GM18870 (cell line): Measurements from ENCODE around the gene KCTD7.
"Not testable (repeated sequence)": the region's sequence is repeated elsewhere in the genome, so short reads cannot be mapped to it uniquely, and the experiment has no call there.

Source experiments
- ATAC-seq: cut with Tn5 transposase; IDR thresholded peaks from one replicate; pipeline ENCODE4 v1.9.1; 2021; ENCODE audit warnings: moderate library complexity; ENCODE audit not compliant: unreplicated experiment

KCTD7 gene

DNA sequence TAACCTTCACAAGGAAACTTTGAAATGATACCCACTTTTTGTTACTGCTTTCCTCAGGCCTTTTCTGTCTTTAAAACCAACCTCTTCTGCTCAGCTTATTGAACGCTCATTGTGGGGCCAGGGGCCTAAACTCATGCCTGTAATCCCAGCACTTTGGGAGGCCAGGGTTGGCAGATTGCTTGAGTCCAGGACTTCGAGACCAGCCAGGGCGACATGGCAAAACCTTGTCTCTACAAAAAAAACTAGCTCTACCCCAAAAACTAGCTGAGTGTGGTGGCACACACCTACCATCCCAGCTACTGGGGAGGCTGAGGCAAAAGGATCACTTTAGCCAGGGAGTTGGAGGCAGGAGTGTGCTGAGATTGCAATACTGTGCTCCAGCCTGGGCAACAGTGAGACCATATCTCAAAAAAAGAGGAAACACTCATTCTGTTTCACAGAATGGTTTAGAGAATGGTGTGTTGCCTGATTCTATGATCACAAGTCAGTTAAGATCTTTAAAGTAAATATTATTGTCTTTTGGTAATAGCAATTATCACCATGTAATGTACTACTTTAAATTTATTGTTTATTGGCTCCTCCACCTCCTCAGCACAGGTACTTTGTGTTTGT lies 51.1 kb downstream of the KCTD7 start:
- no peak for ATAC-seq

DNA sequence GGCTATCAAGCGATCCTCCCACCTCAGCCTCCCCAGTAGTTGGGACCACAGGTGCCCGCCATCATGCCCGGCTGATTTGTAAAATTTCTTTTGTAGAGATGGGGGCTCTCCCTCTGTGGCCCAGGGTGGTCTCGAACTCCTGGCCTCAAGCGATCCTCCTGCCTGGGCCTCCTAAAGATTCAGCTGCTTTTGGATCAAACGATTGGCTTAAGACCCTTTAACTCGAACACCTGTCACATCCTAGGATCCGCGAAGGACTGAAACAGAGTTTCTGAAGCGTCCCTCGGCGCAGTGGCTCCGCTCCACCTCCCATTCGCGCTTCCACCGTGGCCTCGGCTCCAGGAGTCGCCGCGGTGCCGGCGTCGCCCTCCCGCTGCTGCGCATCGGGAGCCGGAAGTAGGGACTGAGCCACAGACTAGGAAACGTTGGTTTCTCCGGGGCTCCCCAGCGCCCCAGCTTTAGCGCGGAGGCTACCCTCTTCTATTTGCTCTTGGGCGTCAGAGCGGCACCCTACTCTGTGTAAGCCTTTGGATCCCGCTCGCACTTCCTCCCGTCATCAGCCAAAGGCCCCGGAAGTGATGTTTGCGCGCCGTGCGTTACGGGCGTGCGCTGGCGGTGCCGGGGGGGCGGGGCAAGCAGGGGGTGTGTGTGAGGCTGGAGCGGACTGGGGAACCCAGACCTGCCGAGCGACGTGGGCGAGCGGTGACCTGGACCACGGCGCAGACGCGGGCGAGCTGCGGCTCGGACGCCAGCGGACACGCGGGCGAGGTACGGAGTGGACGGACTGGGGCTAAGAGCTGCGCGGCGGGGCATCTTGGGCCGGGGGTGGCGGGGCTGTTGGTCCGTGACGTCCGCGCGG lies 53.0 kb downstream of the KCTD7 start:
- ATAC-seq: peak; percentile 89

DNA sequence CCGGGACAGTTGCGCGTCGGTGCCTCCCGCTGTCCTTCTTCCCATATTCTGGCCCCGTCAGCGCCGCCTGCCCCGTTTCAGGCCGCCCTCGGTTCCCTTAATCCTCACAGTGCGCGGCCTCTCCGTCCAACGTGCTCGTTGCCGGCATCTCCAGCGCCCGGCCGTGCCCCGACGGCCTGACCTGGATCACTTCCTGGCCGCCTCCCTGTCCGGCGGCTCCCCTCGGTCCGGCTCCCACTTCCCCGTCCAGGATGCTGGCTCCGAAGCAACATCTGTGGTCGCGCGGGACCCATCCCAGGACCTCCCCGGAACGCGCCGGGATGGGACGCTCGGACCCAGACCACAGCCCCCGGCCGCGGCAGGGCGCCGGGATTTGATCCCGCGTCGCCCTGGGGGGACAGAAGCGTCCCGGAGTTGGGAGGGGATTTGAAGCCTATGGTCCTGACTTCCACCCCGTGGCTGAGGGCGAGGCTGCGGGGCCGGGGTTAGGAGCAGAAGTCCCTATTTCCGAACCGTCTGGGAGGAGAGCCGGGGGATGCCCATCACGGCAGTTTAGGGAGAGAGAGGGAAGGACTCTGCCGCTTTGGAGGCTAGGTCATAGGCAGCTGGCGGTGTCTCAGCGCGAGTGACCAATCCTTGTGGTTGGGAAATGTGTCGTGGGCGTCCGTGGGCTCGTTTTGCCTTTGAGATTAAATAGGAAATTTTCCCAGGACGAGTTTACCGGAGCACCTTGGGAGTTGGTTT lies 53.8 kb downstream of the KCTD7 start:
- peak; percentile 4 for ATAC-seq

DNA sequence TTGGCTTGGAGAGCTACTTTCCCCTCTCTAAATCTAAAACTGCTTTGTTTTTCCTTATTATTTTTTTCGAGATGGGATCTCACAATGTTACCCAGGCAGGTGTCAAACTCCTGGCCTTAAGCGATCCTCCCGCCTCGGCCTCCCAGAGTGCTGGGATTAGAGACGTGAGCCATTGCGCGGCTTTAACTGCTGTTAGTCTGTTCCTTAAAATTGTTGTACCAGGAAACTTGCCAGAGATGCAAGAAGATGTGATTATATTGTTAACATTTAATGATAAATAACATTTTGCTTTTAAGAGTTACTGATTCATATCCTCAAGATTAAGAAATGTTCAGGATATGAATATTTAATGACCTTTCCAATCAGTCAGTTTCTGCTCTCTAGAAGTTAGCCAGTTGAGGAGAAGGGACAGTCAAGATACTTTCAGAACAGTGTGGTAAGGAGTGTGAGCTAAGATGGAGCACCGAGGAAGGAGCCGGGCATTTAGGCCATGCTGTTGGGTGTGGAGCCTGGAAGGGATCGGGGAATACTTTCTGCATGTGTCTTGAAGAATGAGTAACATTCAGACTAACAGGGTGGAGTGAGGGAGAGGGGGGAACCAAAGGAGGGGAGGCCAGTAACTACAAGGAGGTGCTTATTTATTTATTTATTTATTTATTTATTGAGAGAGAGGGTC lies 54.6 kb downstream of the KCTD7 start:
- ATAC-seq: not testable (repeated sequence)

DNA sequence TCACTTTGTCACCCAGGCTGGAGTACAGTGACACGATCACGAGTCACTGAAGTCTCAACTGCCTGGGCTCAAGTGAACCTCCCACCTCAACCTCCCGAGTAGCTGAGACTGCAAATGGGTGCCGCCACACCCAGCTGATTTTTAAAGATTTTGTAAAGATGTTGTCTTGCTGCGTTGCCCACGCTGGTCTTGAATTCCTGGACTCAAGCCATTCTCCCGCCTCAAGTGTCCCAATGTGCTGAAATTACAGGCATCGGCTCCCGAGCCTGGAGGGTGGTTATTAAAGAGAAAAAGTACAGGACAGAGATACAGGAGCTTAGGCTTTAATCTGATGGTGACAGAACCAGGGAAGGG lies 55.1 kb downstream of the KCTD7 start:
- ATAC-seq: no peak

DNA sequence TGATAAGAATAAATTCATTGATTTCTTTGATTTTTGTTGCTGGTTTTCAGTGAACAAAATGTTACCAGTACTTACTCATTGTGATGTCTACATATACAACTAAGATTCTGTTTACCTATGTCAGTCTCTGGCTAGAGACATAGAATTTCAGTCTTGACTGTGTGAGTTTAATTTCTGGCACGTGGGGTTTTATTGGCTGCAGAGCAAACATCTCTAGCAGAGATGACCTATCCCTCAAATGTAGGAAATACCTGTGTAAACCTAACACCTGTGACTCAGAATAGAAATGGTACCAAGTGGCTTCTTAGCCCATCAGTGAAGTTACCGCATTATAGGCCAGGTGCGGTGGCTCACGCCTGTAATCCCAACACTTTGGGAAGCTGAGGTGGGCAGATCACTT lies 57.0 kb downstream of the KCTD7 start:
- ATAC-seq: not testable (repeated sequence)

DNA sequence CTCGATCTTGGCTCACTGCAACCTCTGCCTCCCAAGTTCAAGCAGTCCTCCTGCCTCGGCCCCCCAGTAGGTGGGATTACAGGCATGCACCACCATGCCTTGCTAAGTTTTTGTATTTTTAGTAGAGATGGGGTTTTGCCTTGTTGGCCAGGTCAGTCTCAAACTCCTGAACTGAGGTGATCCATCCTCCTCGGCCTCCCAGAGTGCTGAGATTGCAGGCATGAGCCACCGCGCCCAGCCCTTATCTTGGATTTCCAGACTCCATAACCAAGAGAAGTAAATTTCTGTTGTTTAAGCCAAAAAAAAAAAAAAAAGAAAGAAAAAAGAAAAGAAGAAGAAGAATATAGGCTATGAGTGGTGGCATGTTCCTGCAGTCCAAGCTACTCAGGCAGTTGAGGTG lies 58.5 kb downstream of the KCTD7 start:
- ATAC-seq: no peak

DNA sequence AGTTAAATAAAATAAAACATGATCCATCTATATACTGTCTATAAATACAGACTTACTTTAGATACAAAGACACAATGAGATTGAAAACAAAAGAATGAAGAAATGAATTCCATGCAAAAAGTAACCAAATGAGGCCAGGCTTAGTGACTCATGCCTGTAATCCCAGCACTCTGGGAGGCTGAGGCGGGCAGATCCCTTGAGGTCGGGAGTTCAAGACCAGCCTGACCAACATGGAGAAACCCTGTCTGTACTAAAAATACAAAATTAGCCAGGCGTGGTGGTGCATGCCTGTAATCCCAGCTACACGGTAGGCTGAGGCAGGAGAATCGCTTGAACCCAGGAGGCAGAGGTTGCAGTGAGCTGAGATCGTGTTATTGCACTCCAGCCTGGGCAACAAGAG lies 59.0 kb downstream of the KCTD7 start:
- not testable (repeated sequence) for ATAC-seq

DNA sequence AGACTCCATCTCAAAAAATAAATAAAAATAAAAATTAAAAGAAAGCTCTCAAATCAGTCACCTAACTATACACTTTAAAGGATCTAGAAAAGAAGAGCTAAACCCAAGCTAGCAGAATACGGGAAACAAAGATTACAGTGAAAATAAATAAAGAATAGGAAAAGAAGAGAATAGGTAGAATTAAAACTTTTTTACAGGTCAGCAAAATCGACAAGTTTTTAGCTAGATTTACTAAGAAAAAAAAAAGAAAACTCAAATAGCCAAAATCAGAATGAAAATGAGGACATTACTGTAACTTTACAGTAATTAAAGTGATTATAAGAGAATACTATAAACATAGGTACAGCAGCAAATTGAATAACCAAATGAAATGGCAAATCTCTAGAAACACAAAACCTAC lies 60.4 kb downstream of the KCTD7 start:
- ATAC-seq: no peak

DNA sequence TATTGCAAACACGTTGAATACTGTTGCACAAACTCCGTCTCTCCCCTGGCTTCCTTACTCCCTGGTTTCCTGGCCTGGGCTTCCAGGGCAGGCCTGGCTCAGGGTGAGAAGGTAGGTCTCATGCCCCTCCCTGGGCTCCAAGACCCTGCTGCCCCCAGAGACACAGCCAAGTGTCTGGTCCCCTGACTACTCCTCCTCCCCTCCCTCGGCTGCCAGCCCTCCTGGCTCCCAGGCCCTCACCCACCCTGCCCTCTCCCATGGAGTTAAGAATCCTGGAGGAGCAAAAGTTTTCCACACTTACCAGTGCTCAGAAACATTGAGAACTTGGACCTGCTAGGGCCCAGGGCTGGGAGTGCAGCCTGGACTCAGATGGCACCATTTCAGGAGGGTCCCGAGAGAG lies 64.7 kb downstream of the KCTD7 start:
- no peak for ATAC-seq
